NOMO-1 treated with DMSO at 0.1 percent for 48 hours (cell line): Measurements from ENCODE around the gene CPXM2.

Experiments
- DNase-seq: peaks from one replicate; lab custom pipeline; 2025; ENCODE audit not compliant: unreplicated experiment; lab: John Stamatoyannopoulos, UW

The CPXM2 gene

DNA sequence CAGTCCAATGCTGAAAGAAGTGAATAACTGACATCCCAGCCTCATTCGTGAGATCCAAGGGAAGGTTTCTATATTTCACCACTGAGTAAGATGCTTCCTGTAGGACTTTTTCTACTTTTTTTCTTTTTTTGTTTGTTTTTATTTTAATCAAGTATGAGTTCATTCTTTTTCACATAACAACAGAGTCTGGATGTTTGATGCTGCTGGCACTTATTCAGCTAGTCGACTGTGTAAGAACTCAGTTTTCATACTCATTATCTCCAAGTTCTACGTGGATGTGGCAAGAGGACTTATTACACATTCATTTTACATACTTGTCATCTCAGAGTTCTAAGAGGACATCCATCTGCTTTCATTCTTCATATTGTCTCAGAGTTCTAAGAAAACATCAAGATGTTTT lies 86.9 kb downstream of the CPXM2 start:
- DNase-seq = no peak

DNA sequence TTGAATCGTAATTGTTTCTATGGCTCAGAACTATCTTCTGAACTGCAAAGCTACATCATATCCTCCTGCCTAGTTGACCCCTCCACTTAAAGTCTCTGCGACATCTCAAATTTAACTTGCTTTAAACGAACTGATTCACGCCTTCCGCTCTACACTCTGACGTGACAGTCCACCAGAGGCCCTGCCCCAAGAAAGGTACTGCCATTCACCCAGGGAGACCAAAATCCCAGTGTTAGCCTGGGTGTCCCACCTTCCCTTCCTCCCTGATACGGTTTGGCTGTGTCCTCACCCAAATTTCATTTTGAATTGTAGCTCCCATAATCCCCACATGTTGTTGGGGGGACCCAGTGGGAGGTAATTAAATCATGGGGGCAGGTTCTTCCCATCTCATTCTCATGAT lies 90.8 kb downstream of the CPXM2 start:
- no peak for DNase-seq

GRCh38 chr10:123800289-123800688 lies 91.3 kb downstream of the CPXM2 start:
- no peak for DNase-seq

DNA sequence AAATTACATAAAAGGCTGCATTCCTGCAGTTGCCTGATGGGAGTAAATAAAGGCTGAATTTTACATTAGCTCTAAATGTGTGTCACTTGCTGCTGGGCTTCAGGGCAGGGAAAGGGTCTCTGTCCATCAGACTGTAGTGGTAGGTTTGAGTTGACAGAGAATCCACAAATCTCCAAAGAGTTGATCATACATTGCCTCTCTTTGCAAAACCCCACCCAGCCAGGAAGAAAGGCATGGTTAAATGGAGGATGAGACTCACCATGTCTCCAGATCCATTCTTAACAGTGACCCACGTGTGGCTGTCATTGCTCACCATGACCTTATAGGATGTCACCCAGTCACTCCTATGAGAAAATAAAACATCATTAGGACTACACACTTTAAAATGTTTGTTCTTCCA lies 92.8 kb downstream of the CPXM2 start:
- DNase-seq = no peak

GRCh38 chr10:123797813-123798212 lies 93.8 kb downstream of the CPXM2 start:
- no peak for DNase-seq

- no peak for DNase-seq
Measured at GRCh38 chr10:123796736-123797135, 94.9 kb downstream of the CPXM2 start.

GRCh38 chr10:123795846-123796590 lies 95.6 kb downstream of the CPXM2 start:
- no peak for DNase-seq

GRCh38 chr10:123795196-123795780 lies 96.3 kb downstream of the CPXM2 start:
- DNase-seq = no peak

DNA sequence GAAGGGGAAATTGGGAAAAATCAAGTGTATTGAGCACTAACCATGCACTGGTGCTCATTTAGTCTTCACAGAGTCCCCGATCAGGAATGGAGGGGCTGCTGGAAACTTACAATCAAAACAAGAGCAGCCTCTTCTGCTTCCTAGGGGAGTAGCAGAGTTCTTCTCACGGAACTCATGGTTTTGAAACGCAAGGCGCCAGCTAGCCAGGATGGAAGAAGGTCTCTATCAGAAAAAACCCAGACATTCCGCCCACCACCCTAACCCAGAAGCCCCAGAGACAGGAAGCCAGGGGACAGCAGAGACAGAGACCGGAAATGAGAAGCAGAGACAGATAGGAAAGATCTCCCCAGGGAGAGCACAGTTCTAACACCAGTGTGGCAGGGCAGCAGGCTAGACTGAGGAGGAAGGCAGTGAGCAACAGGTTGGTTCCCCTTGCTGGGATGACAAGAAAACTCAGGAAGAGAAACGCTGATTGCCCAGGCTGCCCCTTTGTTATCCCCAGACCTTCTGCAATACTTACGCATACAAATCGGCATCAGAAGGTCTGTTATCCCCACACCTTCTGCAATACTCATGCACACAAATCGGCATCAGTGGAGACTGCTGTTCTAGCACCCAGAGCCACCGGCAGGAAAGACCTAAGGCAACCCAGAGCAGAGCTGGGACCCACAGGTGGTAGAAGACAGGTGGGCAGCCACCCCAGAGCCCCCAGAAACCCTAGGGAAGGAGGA lies 99.2 kb downstream of the CPXM2 start:
- DNase-seq = no peak

DNA sequence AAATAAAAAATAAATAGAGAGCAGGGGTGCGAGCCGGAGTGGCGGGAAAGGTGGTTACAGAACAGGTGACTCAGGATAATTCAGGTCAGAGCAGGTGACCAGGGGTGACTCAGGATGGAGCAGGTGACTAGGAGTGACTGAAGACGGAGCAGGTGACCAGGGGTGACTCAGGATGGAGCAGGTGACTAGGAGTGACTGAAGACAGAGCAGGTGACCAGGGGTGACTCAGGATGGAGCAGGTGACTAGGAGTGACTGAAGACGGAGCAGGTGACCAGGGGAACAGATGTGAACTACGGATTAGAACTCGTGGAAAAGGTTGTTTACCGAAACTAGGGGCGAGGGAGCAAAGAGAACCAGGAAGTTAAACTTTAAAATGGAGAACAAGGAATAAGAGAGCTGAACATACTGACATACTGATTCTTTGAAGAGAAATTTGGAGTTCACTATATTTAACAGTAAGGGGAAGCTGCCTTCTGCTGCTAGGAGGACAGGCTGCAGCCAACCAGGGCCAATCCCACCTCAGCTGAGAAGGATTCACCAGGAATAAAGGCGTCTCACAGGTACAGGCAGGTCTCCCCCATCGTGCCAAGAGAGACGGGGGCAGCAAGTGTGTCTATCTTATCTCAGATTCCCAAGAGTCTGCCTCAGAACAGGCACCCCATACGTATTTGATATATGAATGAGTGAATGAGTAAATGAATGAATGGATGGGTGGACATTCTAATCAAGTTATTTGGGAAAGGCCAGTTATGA lies 101.3 kb downstream of the CPXM2 start:
- no peak for DNase-seq

- no peak for DNase-seq
Measured at GRCh38 chr10:123788981-123789380, 102.6 kb downstream of the CPXM2 start.

- no peak for DNase-seq
Measured at GRCh38 chr10:123787566-123787965, 104.0 kb downstream of the CPXM2 start.

GRCh38 chr10:123786896-123787295 lies 104.7 kb downstream of the CPXM2 start:
- DNase-seq = no peak

GRCh38 chr10:123786306-123786705 lies 105.3 kb downstream of the CPXM2 start:
- no peak for DNase-seq

DNA sequence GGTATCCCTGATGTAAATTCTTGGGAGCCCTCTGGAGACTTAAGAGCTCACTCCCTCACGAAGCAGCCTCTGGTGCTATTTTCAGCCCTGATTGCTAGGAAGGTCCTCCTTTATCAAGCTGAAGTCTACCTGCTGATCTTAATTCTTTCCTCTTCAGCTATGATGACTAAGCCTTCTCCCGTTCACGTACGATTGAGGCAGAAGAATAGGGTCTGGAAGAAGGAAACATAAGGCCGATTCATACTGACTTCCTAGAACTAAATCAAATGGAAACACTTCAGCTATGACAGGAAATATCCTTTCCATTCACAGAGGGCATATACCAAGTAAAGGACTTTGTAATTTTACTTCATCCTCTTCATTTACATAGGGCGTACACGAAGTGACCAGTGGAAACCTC lies 107.0 kb downstream of the CPXM2 start:
- no peak for DNase-seq

- DNase-seq = no peak
Measured at GRCh38 chr10:123784216-123784615, 107.4 kb downstream of the CPXM2 start.

GRCh38 chr10:123783296-123783695 lies 108.3 kb downstream of the CPXM2 start:
- DNase-seq = no peak

DNA sequence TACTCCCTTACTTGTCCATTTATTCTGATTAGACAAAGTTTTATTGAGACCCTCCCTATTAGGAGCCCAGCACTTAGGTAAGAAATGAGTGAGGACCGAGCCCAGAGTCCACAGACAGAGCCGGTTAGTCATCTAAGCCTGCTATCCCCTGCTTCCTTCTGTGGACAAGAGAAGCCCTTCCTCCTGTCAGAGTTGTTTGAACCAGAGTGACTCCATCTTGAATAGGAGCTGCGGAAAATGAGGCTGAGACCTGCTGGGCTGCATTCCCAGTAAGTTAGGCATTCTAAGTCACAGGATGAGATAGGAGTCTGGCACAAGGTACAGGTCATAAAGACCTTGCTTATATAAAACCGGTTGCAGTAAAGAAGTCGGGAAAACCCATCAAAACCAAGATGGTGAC lies 109.1 kb downstream of the CPXM2 start:
- no peak for DNase-seq

DNA sequence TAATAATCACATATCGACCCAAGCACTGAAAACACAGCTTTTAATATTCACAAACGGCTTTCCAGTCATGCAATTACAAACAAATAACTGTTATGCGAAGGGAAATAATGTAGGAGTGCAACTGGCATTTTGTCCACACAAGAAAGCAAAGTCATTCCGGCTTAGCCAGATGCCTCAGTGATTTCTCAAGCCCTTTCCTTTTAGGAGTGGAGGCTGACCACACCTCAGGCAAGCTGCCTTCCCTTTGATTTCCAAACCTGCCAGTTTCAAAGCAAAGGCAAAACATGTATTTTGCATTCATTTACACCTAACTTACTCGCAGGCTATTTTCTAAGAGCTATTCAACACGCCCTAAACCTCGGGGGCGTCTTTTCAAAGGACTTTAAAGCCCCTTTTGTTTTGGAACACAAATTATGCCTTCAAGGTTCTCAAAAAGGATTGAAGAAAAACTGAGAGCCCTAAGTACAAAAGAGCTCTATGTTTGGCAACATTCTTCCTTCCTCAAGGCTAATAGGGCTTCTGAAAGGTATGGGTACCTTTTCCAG lies 109.6 kb downstream of the CPXM2 start:
- no peak for DNase-seq

DNA sequence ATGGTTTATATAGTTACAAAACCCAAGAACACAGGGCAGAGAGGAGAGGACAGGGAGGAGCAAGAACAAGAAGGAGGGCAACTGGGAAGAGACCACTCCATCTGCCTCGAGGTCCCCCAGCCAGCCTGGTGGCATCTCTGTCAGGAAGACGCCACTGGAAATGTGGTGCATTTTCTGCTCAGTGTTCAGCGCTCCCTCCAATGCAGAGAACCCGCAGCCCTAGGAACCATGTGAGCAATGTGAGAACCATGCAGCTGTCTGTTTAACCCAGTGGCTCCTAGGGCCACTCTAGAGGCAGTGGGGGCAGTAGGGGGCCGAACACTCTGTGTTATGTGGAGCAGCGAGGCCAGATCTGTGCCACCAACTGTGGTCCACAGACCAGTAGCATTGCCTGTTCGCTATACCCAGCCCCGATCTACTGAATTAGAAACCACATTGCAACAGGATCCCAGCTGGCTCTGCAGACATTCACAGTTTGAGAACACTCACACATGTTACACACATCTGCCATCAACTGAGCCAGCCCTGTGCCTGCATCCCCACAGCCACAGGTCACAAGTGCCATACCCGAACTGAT lies 110.2 kb downstream of the CPXM2 start:
- no peak for DNase-seq
